Left ventricle myocardium inferior (tissue), 1 donor: ENCODE results near the gene BPIFB4. TPM values are rescaled to one million over a fixed set of nuclear protein-coding genes. Genes with fewer than 3 reads are reported as not detected.

Experiments
- DNase-seq: peaks from one replicate; pipeline ENCODE4 v3.0.0-alpha.2; 2020
- H3K27ac ChIP-seq: fragments of 200-600 bp; replicated peaks from 2 replicates; pipeline ENCODE4 v1.8.0; 2021
- H3K27me3 ChIP-seq: fragments of 200-600 bp; 2 replicates; pipeline ENCODE4 v1.8.0; 2021; ENCODE audit warnings: low read depth
- H3K36me3 ChIP-seq: fragments of 200-600 bp; 2 replicates; pipeline ENCODE4 v1.8.0; 2021
- H3K4me1 ChIP-seq: fragments of 200-600 bp; 2 replicates; pipeline ENCODE4 v1.8.0; 2021
- H3K4me3 ChIP-seq: fragments of 200-600 bp; 2 replicates; pipeline ENCODE4 v1.8.0; 2021; ENCODE audit warnings: mild to moderate bottlenecking, moderate library complexity
- H3K9me3 ChIP-seq: fragments of 200-600 bp; replicated peaks from 2 replicates; pipeline ENCODE4 v1.8.0; 2021
- CTCF ChIP-seq: fragments of 200-600 bp; IDR thresholded peaks from 2 replicates; pipeline ENCODE4 v1.8.0; 2021; ENCODE audit warnings: antibody characterized with exemption, mild to moderate bottlenecking, borderline replicate concordance
- intact Hi-C: fragments of 100-400 bp; cut with micrococcal nuclease; formaldehyde crosslinking; loops from one replicate; pipeline ENCODE4 v1.11.0; 2022
- total RNA-seq: library from RNA; stranded (reverse); fragmentation: NEBNext Ultra II Directional; extraction: Animal tissue kit (Norgen Biotek cat#: 25700); gene quantifications from one replicate; pipeline ENCODE4 v1.2.1, GENCODE V29; 2021
- donor health status: DM: no; HTN: yes; CAD: no; lungs with severe emphysema.

BPIFB4 gene
- total RNA-seq, 1 donor from 2014 or later: not detected

- peaks cover 4% of the 10 kb centered on the region for H3K4me1 ChIP-seq
- no peaks in the 10 kb centered on the region for H3K9me3 ChIP-seq
- H3K27ac ChIP-seq: no peak overlapping the region
- H3K4me3 ChIP-seq: no peak overlapping the region
- no peak for DNase-seq
- H3K36me3 ChIP-seq: no peaks in the 10 kb centered on the region
- intact Hi-C loops: no loop called here
- TF ChIP-seq CTCF: no peak
- H3K27me3 ChIP-seq: peaks cover 39% of the 10 kb centered on the region
Observed at GRCh38 chr20:33130568-33131061, 51.2 kb downstream of the BPIFB4 start.

- no peak overlapping the region for H3K4me3 ChIP-seq
- intact Hi-C loops: no loop called here
- peaks cover 40% of the 10 kb centered on the region for H3K27me3 ChIP-seq
- no peak for TF ChIP-seq CTCF
- DNase-seq: no peak
- no peaks in the 10 kb centered on the region for H3K36me3 ChIP-seq
- no peak overlapping the region for H3K27ac ChIP-seq
- H3K9me3 ChIP-seq: peaks cover 2% of the 10 kb centered on the region
- H3K4me1 ChIP-seq: no peaks in the 10 kb centered on the region
Observed at GRCh38 chr20:33131949-33132473, 52.6 kb downstream of the BPIFB4 start.

GRCh38 chr20:33132513-33133372, 53.3 kb downstream of the BPIFB4 start:
- intact Hi-C loops: no loop called here
- DNase-seq: no peak
- no peak for TF ChIP-seq CTCF

GRCh38 chr20:33133373-33133941, 54.0 kb downstream of the BPIFB4 start:
- TF ChIP-seq CTCF: no peak
- H3K4me3 ChIP-seq: no peak overlapping the region
- intact Hi-C loops: no loop called here
- H3K36me3 ChIP-seq: no peaks in the 10 kb centered on the region
- H3K4me1 ChIP-seq: no peaks in the 10 kb centered on the region
- H3K27ac ChIP-seq: no peak overlapping the region
- H3K9me3 ChIP-seq: peaks cover 3% of the 10 kb centered on the region
- no peak for DNase-seq
- H3K27me3 ChIP-seq: peaks cover 40% of the 10 kb centered on the region

More at GRCh38 chr20:33132513-33133372, 53.3 kb downstream of the BPIFB4 start:
- H3K9me3 ChIP-seq: peaks cover 3% of the 10 kb centered on the region
- no peaks in the 10 kb centered on the region for H3K4me1 ChIP-seq
- H3K27ac ChIP-seq: no peak overlapping the region
- H3K27me3 ChIP-seq: peaks cover 40% of the 10 kb centered on the region
- H3K4me3 ChIP-seq: no peak overlapping the region
- no peaks in the 10 kb centered on the region for H3K36me3 ChIP-seq

GRCh38 chr20:33137195-33137594, 57.8 kb downstream of the BPIFB4 start:
- Histone ChIP-seq H3K9me3 (peaks cover 3% of the 10 kb centered on the region), H3K4me3 (no peak overlapping the region), H3K4me1 (no peaks in the 10 kb centered on the region), H3K27ac (no peak overlapping the region), H3K36me3 (no peaks in the 10 kb centered on the region), H3K27me3 (peaks cover 52% of the 10 kb centered on the region)
- intact Hi-C loops: no loop called here
- DNase-seq: no peak
- no peak for TF ChIP-seq CTCF
